OCI-M2 (cell line): ENCODE results near the gene SNRNP25.

Experiments used
- DNase-seq: peaks from one replicate; lab custom pipeline; 2025; ENCODE audit not compliant: unreplicated experiment; lab: John Stamatoyannopoulos, UW

The SNRNP25 gene

DNA sequence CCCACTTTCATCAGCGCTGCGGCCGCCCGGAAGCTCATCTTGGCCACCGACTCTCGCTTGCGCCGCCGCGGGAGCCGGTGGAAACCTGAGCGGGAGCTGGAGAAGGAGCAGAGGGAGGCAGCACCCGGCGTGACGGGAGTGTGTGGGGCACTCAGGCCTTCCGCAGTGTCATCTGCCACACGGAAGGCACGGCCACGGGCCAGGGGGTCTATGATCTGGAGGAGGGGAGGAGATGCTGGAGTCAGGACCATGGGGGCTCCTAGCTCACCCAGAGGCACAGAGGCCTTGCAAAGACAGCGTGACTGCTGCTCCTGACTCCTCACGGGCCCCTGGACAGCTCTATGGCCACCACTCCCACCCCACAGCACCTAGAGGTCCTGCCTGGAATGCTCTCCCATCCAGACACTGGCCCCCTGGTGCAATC, 9.4 kb downstream of the SNRNP25 start:
- DNase-seq: no peak

DNA sequence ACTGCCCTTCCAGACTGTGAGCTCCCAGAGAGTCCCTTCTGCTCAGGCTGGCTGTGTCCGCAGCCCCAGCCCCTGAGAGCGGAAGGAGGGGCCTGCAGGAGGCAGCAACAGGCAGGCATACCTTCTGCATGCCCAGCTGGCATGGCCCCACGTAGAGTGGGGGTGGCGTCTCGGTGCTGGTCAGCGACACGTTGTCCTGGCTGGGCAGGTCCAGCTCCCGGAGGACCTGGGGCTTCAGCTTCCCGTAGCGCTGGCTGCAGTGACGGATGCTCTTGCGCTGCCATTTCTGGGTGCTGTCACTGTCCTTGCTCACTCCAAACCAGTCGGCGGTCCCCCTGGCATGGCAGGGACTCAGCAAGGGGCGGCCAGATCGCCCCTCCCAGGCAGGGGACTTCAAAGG, 9.8 kb downstream of the SNRNP25 start:
- DNase-seq: no peak

DNA sequence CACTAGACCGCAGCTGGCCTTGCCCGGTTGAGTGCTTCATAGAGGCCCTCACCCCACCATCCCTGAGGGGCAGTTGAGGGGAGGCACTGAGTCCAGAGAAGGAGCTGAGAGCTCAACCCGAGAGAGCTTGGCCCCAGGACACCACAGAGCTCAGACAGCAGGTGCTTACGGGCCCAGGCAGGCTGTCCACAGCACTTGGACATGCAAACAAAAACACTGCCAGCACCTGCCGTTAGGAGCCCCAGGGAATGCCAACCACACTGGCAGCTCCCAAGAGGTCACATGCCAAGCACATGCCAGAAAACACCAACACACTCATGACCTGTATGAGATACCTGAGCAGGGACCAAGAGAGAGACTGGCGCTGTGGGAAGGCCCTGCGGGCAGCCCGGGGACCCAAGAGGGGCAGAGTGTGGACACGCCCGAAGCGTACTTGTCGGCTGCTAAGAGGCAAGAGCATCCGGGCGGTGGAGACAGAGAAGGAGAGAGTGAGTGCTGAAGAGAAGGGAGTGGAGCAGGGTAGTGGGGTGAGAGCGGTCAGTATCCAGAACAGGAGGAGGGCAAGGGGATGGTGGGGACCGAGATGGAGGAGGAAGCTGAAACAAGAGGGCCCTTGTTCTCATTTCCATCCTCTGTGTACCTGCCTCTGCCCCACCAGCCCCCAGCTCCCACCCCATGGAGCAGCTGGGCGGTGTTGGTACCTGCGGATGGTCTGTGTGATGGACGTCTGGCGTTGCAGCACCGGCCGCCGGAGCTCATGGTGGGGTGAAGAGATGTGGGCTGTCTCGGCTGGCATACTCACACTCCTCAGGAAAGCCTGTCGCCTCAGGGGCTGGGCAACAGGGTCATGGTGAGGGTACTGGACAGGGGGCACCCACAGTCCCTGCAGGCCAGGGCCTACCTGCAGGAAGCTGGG, 10.6 kb downstream of the SNRNP25 start:
- no peak for DNase-seq

DNA sequence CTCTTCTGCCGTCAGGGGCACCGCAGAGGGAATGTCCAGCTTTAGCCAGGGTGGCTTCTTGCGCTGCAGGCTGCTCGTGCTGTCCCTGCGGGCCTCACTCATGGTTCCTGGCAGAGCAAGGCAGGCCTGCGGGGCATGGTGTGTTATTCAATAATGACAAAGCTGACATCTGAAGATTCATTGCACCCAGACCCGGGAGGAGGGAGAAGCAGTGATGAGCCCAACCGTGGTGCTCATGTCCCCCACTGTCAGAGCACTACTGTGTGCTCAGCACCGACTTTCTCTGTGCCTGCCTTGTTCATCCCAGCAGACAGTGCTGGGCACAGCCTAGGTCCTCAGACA, 11.3 kb downstream of the SNRNP25 start:
- no peak for DNase-seq

DNA sequence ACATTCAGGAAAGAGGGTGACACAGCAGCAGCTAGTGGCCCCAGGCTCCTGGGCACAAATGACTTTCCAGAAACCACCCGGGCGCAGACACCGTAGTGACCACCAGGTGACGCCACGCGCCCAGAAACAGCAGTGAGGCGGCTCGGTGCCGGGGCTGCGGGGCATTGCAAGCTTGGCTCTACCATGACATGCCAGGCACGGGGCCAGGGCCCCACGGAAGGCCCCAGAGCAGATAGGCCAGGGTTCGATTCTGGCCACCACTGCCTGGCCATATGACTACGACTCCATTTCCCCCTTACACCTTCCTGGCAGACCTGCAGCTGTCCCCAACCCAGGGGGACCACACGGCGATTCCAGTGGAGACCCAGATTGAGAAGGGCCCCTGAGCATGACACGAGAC, 12.1 kb downstream of the SNRNP25 start:
- DNase-seq: peak; percentile 25

DNA sequence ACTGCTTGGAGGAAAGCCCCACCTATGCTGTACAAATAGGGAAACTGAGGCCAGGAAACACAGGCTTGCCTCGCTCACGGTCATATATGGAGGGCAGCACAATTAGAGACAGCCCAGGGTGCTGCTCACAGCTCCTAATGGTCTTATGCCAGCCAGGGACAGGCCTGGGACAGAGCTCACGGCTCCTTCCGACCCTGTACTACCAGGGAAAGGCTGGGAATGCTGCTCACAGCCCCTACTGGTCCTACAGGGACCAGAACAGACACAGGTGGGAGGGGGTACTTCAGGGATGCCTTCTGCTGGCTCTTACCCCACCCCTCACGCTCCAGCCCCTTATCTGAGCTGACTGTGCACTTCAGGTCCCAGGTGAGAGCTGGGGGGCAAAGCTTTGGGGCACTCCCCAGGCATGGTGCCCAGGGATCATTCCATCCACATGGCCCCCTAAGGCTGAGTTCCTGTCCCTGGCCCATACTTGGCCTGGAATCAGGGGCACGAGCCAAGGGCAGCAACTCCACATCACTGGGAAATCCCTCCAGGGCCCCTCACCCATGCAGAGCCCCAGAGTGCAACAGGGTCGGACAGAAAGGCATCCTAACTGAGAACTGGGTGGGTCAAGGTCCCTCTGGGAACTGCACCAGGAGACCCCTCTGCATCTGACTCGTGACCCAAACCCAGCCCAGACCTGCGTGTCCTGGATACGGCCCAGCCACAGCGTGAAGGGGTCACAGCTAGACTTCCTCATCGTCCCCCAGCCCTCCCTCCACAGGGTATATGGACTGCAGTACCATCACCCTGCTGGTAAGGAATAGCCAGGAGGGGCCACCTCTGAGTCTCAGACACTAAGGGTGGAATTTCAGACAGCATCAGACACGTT, 12.9 kb downstream of the SNRNP25 start:
- DNase-seq: no peak

DNA sequence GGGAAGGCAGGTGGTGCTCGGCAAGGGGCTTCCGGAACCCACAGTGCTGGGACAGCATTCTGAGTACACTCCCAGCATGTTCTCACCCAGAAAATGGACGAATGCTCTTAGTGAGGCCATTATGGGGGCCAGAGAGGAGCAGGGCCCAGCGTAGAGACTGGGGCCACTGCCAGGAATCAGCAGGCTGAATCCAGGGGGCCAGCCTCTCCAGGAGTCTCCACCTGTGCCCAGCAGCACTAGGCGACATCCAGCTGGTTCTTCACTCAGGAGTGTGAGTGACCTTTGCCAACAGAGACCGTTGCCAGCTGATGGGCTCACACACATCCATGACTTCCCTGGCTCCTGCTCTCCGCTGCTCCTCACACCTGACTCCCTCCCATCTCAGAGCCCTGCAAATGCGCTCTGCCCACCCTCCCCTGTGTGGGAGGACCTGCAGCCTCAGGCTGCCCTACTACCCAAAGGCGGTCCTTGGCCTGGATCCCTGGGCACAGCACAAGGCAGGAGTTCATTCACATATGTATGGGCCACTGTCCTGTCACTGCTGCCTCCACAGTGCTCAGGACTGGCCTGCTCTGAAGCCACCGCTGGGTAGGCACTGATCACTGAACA, 13.7 kb downstream of the SNRNP25 start:
- no peak for DNase-seq

DNA sequence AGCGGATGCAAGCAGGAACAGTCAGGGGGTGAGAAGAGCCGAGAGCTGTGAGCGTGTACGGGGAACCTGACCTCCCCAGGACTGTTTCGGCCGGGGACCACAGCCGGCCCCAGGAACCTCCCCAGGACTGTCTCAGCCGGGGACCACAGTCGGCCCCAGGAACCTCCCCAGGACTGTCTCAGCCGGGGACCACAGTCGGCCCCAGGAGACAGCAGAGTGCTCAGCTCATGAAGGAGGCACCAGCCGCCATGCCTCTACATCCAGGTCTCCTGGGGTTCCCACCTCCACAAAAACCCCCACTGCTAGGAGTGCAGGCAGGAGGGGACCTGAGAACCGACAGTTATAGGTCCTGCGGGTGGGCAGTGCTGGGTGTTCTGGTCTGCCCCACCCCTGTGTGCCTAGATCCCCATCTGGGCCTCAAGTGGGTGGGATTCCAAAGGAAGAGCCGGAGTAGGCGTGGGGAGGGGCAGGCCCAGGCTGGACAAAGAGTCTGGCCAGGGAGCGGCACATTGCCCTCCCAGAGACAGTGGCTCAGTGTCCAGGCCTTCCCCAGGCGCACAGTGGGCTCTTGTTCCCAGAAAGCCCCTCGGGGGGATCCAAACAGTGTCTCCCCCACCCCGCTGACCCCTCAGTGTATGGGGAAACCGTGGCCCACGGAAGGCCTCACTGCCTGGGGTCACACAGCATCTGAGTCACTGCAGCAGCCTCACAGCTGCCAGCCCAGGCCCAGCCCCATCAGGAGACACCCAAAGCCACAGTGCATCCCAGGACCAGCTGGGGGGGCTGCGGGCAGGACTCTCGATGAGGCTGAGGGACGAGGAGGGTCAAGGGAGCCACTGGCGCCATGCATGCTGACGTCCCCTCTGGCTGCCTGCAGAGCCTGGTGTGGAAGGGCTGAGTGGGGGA, 14.5 kb downstream of the SNRNP25 start:
- no peak for DNase-seq

DNA sequence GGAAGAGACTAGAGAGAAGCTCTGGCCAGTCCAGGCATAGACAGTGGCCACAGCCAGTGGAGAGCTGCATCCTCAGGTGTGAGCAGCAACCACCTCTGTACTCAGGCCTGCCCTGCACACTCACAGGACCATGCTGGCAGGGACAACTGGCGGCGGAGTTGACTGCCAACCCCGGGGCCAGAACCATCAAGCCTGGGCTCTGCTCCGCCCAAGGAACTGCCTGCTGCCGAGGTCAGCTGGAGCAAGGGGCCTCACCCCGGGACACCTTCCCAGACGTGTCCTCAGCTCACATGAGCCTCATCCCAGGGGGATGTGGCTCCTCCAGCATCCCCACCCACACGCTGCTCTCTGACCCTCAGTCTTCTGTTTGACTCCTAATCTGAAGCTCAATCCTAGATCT, 15.6 kb downstream of the SNRNP25 start:
- DNase-seq: no peak

DNA sequence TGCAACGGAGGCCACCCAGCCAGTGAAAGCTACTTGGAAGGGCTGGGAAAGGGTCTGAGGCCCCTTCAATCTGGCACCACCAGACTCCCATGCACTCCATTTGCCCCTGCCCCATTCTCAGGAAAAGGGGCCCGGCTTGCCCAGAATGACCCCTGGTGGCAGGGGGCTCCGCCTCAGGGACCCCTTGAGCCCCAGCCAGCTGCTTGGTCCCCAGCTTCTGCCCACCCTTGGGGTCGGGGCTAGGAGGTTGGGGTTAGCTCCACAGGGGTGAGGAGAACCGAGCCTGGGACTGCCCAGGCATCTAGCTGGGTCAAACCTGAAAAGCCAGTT, 17.5 kb downstream of the SNRNP25 start:
- DNase-seq: no peak

DNA sequence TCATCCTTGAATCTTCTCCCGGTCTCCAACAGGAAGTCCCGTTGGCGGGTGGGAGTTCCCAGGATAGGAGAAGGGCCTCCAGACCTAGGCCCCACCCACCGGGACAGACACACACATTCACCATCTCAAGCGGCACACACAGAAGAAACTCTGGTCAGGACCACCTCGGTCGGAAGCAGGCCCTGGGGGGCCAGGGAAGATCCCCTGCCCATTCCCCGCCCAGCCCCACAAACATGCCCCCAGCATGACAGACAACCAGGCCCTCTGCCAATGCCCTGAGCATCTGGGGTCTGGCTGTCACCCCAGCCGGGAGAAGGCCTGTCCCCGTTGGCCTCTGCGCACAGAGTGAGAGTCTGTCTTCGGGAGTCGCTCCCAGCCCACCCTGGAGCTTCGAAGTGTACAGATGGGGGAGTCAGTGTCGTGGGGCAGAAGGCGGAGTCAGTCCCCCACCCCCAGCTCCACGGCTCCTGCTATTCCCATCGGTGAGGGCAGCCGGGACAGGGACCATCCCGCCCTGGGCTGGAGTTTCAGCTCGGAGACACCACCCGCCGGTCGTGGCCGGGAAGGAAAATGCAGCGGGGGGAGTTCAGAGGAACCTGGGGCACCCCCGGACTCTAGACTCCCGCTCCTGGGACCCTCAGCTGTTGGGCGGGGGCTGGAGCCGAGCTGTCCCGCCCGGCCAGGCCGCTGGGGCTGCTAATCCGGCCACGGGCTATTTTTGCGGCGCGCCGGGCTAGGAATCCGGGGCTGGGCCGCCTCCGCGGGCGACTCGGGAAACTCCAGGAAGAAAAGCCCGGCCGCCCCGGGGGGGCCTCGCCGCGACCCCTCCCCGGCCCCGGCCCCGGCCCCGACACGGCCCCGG, 18.1 kb downstream of the SNRNP25 start:
- no peak for DNase-seq

DNA sequence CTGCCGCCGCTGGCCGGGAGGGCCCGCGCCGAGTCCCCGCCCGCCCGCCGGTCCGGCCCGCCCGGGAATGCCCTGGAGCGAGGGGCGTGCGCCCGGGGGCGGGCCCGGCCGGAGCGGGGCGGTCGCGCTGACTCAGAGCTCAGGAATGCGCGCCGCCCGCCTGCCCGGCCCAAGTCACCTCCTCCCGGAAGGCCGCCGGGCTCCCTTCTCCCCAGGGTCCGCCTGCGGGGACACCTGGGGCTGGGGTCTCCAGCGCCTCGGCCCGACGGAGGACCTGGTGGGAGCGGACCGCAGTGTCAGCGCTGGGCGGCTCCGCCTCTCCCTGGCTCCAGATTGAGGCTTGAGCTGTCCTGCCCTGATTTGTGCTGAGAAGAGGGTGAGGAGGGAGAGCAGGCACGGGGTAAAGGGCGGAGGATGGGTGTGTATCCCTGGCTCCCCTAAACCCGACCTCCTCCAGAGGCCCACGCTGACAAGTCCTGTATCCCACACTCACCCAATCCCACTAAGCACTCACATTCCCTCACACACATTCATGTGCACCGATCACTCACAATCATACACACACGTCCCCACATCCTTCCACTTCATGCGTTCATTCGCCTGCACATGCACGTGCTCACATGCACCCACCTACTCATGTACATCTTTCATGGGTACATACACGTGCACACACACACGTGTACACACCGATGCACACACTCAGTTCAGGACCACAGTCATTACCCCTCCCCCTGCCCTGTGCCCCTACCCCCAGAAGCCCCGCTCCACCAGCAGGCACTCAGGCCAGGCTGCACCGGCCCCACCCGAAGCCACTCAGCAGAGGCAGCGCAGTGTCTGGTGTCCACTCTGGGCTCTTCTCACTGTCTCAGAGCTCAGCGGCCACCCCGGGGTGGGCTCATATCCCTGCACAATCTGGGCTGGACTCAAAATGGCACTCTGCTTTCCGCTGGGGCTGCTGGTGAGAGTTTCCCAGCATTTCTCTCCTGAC, 19.2 kb downstream of the SNRNP25 start, which contains the start of gene RHBDF1:
Gene RHBDF1 (minus strand): TSS at position 71 of the 988 bp plus-strand sequence. CDS start 7,616 bp downstream, outside the sequence.
- DNase-seq: no peak

DNA sequence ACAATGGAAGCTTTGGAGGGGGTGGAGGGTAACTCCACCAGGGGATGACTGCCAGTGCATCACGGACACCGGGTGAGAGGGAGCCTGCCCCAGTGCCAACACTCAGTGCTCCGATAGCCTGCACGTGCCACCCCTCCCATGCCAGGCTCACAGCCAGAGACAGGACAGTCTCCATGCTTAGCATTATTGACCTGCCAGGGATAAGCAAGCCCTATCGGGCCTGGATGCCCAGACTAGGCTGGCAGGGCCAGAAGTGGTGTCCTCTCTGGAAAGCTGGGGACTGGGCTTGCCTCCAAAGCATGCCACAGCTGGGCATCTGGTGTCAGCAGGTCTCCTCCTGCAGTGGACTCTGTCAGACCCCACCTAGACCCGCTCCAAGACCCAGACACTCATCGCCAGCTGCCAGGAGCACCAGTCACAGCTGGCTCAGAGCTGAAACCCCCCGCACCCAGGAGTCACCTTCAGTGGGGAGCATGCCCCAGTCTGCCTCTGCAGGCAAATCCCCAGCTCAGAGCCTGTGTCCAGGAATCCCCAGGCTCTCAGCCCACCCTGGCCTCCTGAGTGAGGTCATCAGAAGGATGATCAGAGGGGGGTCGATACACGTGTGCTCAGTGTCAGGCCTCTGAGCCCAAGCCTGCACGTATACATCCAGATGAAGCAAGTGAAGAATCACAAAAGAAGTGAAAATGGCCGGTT, 20.6 kb downstream of the SNRNP25 start:
- no peak for DNase-seq

DNA sequence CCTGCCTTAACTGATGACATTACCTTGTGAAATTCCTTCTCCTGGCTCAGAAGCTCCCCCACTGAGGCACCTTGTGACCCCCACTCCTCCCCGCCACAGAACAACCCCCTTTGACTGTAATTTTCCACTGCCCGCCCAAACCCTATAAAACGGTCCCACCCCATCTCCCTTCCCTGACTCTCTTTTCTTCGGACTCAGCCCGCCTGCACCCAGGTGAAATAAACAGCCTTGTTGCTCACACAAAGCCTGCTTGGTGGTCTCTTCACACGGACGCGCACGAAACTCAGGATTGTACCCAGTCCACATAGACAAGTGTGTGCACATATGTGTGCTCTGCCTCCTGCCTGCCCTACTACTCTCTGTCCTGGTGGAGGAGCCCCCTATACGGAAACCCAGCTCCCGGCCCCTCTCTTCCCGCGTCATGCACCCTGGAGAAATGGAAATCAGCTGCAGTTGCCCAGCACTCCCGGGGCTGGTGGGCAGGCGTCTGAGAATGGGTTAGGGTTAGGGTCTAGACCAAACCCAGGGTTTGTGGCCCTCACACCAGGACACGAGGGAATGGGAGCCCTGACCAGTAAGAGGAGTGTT, 21.2 kb downstream of the SNRNP25 start:
- DNase-seq: no peak

DNA sequence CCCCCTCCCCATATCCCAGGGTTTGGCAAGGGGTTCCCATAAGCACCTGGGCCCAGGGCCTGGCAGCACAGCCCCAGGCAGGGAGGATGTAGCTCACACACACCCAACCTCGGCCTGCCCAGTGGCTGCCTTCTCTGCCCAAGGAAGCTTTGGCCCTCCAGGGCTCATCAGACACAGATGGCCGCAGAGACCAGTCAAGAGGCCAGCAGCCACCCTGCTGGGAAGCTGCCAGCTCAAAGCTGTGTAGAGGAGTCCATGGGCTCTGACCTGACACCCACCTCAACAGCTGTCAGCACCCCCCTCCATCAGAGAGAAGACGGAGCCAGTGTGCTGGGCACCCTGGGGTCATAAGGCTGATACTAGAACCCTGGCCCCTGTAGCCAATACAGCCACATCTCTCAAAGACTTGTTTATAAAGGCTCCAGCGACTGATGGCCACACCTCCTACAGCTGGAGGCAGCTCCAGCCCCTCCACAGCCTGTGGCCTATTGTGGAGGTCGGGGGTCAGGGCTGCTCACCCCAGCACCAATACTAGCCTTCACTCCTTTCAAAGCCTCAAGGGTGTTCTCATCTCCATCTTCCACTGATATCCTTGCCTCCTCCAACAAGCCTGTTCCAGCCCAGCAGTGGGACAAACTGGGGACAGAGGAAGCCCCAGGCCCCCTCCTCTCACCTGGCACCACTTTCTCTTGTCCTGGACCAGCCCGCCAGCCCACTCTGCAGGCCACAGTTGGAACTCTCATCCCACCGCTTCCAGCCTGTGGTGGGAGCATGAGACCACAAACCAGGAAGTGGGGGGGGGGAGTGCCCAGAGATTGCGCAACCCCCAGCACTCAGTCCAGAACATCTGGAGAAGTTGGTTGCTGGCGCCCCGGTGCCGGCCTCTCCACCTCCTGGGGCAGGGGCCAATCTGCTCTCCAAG, 22.2 kb downstream of the SNRNP25 start:
- DNase-seq: peak; percentile 20

DNA sequence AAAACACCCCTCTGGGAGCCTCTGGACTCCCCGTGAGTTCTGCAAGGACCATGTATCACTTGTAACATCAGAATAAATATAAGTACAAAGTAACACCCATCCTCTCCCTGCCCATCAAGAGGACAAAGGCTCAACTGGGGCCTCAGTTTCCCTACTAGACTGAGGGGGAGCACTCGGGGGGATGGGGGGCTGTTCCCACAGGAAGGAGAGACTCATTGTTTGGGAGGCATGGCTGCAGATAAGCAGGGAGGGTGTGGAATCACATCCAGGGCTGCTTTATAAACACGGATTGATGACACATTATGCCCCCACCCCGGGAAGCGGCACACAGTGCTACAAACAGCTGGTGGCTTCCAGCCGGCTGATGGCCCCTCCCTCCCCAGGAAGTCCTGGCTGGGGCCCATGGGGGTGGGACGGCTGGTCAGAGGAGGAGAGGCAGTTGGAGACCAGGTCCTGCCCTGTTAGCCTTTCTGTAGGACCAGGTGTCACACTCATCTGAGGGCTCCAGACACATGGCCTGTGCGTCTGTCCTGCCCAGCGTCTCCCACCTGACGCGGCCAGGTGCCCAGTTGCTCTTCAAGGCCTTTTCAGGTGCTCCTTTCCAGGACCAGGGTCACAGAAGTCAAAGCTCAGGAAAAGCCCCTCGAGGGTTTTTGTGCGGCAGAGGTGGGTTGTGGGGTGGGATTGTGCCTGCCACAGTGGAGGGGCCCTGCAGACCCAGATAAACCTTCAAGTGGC, 23.1 kb downstream of the SNRNP25 start:
- no peak for DNase-seq
